HEK293 (cell line): ENCODE measurements around the gene GPR3.

Experiments used
- CTCF ChIA-PET: fragments of 350-600 bp; formaldehyde crosslinking; extraction: SDS; loops from one replicate; lab custom pipeline; 2021; ENCODE audit warnings: antibody characterized with exemption; lab: Yijun Ruan, JAX
- POLR2A ChIA-PET: fragments of 300-600 bp; formaldehyde crosslinking; extraction: SDS; loops from one replicate; lab custom pipeline; 2020; ENCODE audit warnings: antibody characterized with exemption, inconsistent platforms; lab: Yijun Ruan, JAX
- H3K27ac ChIP-seq: fragments of 200-500 bp; sonication (Bioruptor generic); 2 replicates; pipeline ENCODE4 v1.5.1; 2014; ENCODE audit warnings: low read depth, low read length, control low read depth, inconsistent platforms; ENCODE audit errors: extremely low read depth
- H3K36me3 ChIP-seq, 2 experiments: fragments of 200-500 bp in 1 of 2; sonication (Bioruptor generic) in 1 of 2; 1 replicate in 1 of 2; 2 replicates in 1 of 2; pipeline ENCODE4 v1.5.1; 2014 to 2017; ENCODE audit warnings: inconsistent platforms in 2 of 2, low read length in 2 of 2; ENCODE audit not compliant: control insufficient read depth in 2 of 2, insufficient read depth in 1 of 2
- H3K4me1 ChIP-seq: fragments of 200-500 bp; sonication (Bioruptor generic); 2 replicates; pipeline ENCODE4 v1.5.1; 2014; ENCODE audit warnings: mild to moderate bottlenecking, low read length, inconsistent platforms; ENCODE audit not compliant: control insufficient read depth, insufficient read depth
- H3K4me3 ChIP-seq: 2 replicates; pipeline ENCODE4 v1.5.1; 2011; ENCODE audit warnings: low read depth, mild to moderate bottlenecking, control low read depth, low read length, moderate library complexity
- H3K9me3 ChIP-seq: fragments of 200-500 bp; sonication (Bioruptor generic); 2 replicates; pipeline ENCODE4 v1.5.1; 2014; ENCODE audit warnings: low read depth, low read length, inconsistent platforms; ENCODE audit not compliant: control insufficient read depth, insufficient read depth
- BCL6B ChIP-seq: fragments of 450-650 bp; formaldehyde crosslinking; IDR thresholded peaks from 2 replicates; pipeline ENCODE4 v1.5.1; 2017; ENCODE audit warnings: missing biosample characterization, missing genetic modification characterization
- FEZF1 ChIP-seq: fragments of 450-650 bp; formaldehyde crosslinking; IDR thresholded peaks from 2 replicates; pipeline ENCODE4 v1.5.1; 2016; ENCODE audit warnings: missing biosample characterization, missing genetic modification characterization
- KLF10 ChIP-seq: fragments of 450-650 bp; IDR thresholded peaks from 2 replicates; pipeline ENCODE4 v1.5.1; 2018; ENCODE audit warnings: missing biosample characterization, mild to moderate bottlenecking, missing genetic modification characterization
- MEIS1 ChIP-seq: sonication (generic); formaldehyde crosslinking; IDR thresholded peaks from 2 replicates; pipeline ENCODE4 v1.8.1; 2022; ENCODE audit warnings: missing genetic modification reagents, mild to moderate bottlenecking, borderline replicate concordance
- PRDM1 ChIP-seq: fragments of 450-650 bp; formaldehyde crosslinking; IDR thresholded peaks from 2 replicates; pipeline ENCODE4; 2016; ENCODE audit warnings: missing biosample characterization, missing genetic modification characterization
- ZEB2 ChIP-seq: fragments of 450-650 bp; formaldehyde crosslinking; IDR thresholded peaks from 2 replicates; pipeline ENCODE4 v1.5.1; 2016; ENCODE audit warnings: missing biosample characterization, missing genetic modification characterization
- ZNF114 ChIP-seq: fragments of 450-650 bp; formaldehyde crosslinking; IDR thresholded peaks from 2 replicates; pipeline ENCODE4 v1.5.0; 2017; ENCODE audit warnings: missing biosample characterization, missing genetic modification characterization
- ZNF169 ChIP-seq: fragments of 450-650 bp; formaldehyde crosslinking; IDR thresholded peaks from 2 replicates; pipeline ENCODE4 v1.5.1; 2016; ENCODE audit warnings: missing biosample characterization, missing genetic modification characterization
- ZNF266 ChIP-seq: fragments of 450-650 bp; formaldehyde crosslinking; IDR thresholded peaks from 2 replicates; pipeline ENCODE4 v1.5.1; 2016; ENCODE audit warnings: missing biosample characterization, missing genetic modification characterization, low read depth
- ZNF280C ChIP-seq: fragments of 450-650 bp; formaldehyde crosslinking; IDR thresholded peaks from 2 replicates; pipeline ENCODE4 v1.5.1; 2016; ENCODE audit warnings: missing biosample characterization, missing genetic modification characterization
- ZNF292 ChIP-seq: fragments of 450-650 bp; formaldehyde crosslinking; IDR thresholded peaks from 2 replicates; pipeline ENCODE4 v1.5.1; 2016; ENCODE audit warnings: low read depth, missing biosample characterization, missing genetic modification characterization, borderline replicate concordance
- ZNF366 ChIP-seq: fragments of 450-650 bp; formaldehyde crosslinking; conservative IDR thresholded peaks from 2 replicates; pipeline ENCODE4 v1.5.1; 2016; ENCODE audit warnings: missing biosample characterization, missing genetic modification characterization
- ZNF416 ChIP-seq: fragments of 450-650 bp; formaldehyde crosslinking; IDR thresholded peaks from 2 replicates; pipeline ENCODE4 v1.5.1; 2016; ENCODE audit warnings: missing biosample characterization, missing genetic modification characterization
- ZNF600 ChIP-seq: fragments of 450-650 bp; formaldehyde crosslinking; IDR thresholded peaks from 2 replicates; pipeline ENCODE4 v1.5.1; 2016; ENCODE audit warnings: missing biosample characterization, missing genetic modification characterization
- ZNF768 ChIP-seq: fragments of 450-650 bp; formaldehyde crosslinking; IDR thresholded peaks from 2 replicates; pipeline ENCODE4 v1.5.1; 2018; ENCODE audit warnings: missing biosample characterization, mild to moderate bottlenecking, missing genetic modification characterization

The GPR3 gene

GRCh38 chr1:27395441-27396195 is 3.2 kb downstream of the GPR3 start (continued):
- TF ChIP-seq ZNF280C = no peak
- no peak for TF ChIP-seq PRDM1 (tag by site-specific recombination)
- no peak for TF ChIP-seq MEIS1 (CRISPR knock-in tag)

- no peaks in the 10 kb centered on the region for H3K9me3 ChIP-seq
- CTCF ChIA-PET = interaction anchor here (1.1 to 7.4 kb wide), 10 partner anchors 40 to 352 kb away, joined by 3 to 202 read pairs (median 8); partner anchors contain the start of gene AHDC1
- TF ChIP-seq MEIS1 (CRISPR knock-in tag) = no peak
- 0 out of 2 replicates have a peak, but pooled peaks have one; percentile 44 for TF ChIP-seq KLF10 (tag by site-specific recombination)
- TF ChIP-seq BCL6B = no peak
- no peak for TF ChIP-seq ZNF114 (tag by site-specific recombination)
- TF ChIP-seq ZNF416 (tag by site-specific recombination) = no peak
- TF ChIP-seq ZNF768 (tag by site-specific recombination) = no peak
- no peak for TF ChIP-seq ZNF366 (tag by site-specific recombination)
- TF ChIP-seq, all 188 proteins: peak for 1
- H3K27ac ChIP-seq = no peak overlapping the region
- H3K36me3 ChIP-seq = no peaks in the 10 kb centered on the region
- no peak overlapping the region for H3K4me3 ChIP-seq
- H3K4me1 ChIP-seq = no peaks in the 10 kb centered on the region
- POLR2A ChIA-PET = no interaction called here
Observed at GRCh38 chr1:27397110-27397509, 4.7 kb downstream of the GPR3 start.

- CTCF ChIA-PET = interaction anchor here (0.9 to 7.4 kb wide), 6 partner anchors 11 to 159 kb away, joined by 3 to 202 read pairs (median 6); no protein-coding TSS in a partner anchor
- POLR2A ChIA-PET = no interaction called here
- TF ChIP-seq ZNF292 (tag by site-specific recombination) (no peak), ZNF600 (tag by site-specific recombination) (peak; percentile 68), ZNF169 (tag by site-specific recombination) (no peak)
Observed at GRCh38 chr1:27397749-27398148, 5.3 kb downstream of the GPR3 start.

GRCh38 chr1:27398405-27399149 is 6.2 kb downstream of the GPR3 start:
- Histone ChIP-seq H3K27ac (no peak overlapping the region), H3K36me3 (no peaks in the 10 kb centered on the region), H3K9me3 (no peaks in the 10 kb centered on the region), H3K4me1 (no peaks in the 10 kb centered on the region), H3K4me3 (no peak overlapping the region)
- TF ChIP-seq ZNF266 (tag by site-specific recombination) (no peak), FEZF1 (tag by site-specific recombination) (no peak), ZEB2 (tag by site-specific recombination) (no peak)
- CTCF ChIA-PET = interaction anchor here (0.5 to 7.4 kb wide), 8 partner anchors 9 to 209 kb away, joined by 3 to 202 read pairs (median 4); no protein-coding TSS in a partner anchor
- POLR2A ChIA-PET = interaction anchor here (0.6 kb wide), 1 partner anchor 22 kb away, joined by 8 read pairs; no protein-coding TSS in a partner anchor

More at GRCh38 chr1:27397749-27398148, 5.3 kb downstream of the GPR3 start:
- H3K9me3 ChIP-seq = no peaks in the 10 kb centered on the region
- H3K4me1 ChIP-seq = no peaks in the 10 kb centered on the region
- H3K36me3 ChIP-seq = no peaks in the 10 kb centered on the region
- H3K27ac ChIP-seq = no peak overlapping the region
- H3K4me3 ChIP-seq = no peak overlapping the region
